Adrenal gland (tissue), 12 donors: ENCODE measurements around the gene SRSF10. TPM values are rescaled to one million over a fixed set of nuclear protein-coding genes. Genes with fewer than 3 reads are reported as not detected.

Experiments
- DNase-seq, 7 donors: peaks; one replicate each; pipeline ENCODE4 v3.0.0-alpha.2; 2019 to 2020
- H3K27ac ChIP-seq, 5 donors: fragments of 200-600 bp; sonication (generic) in 4 of 5; 1 replicate in 3 of 5; 2 replicates in 2 of 5; pipeline versions ENCODE4 v1.5.1 to v1.8.0; 2016 to 2020; ENCODE audit warnings: mild to moderate bottlenecking in 1 of 5
- H3K27me3 ChIP-seq: fragments of 200-600 bp; 2 replicates; pipeline ENCODE4 v1.8.0; 2021
- H3K36me3 ChIP-seq, 2 donors: fragments of 200-600 bp; replicated peaks in 1 of 2; 1 replicate in 1 of 2; 2 replicates in 1 of 2; pipeline versions ENCODE4 v1.5.1 to v1.8.0; 2018 to 2022
- H3K4me1 ChIP-seq, 2 donors: fragments of 200-600 bp; replicated peaks in 1 of 2; 1 replicate in 1 of 2; 2 replicates in 1 of 2; pipeline versions ENCODE4 v1.5.1 to v1.8.0; 2018 to 2021
- H3K4me3 ChIP-seq, 4 donors: fragments of 200-600 bp; sonication (generic) in 3 of 4; one replicate each; pipeline ENCODE4 v1.5.1; 2016 to 2018
- H3K9me3 ChIP-seq, 3 donors: fragments of 200-600 bp; sonication (generic) in 1 of 3; replicated peaks in 1 of 3; 1 replicate in 2 of 3; 2 replicates in 1 of 3; pipeline versions ENCODE4 v1.5.1 to v1.8.0; 2016 to 2021
- CTCF ChIP-seq, 6 experiments: fragments of 450-650 bp in 4 of 6; fragments of 200-600 bp in 2 of 6; sonication (generic) in 1 of 6; IDR thresholded peaks; 1 replicate in 5 of 6; 2 replicates in 1 of 6; pipeline versions ENCODE4 v1.5.1 to v1.8.0; 2016 to 2021; ENCODE audit warnings: antibody characterized with exemption in 6 of 6, mild to moderate bottlenecking in 2 of 6, moderate library complexity in 1 of 6
- POLR2A ChIP-seq, 2 donors: fragments of 450-650 bp; IDR thresholded peaks; one replicate each; pipeline ENCODE4 v1.6.1; 2017; ENCODE audit warnings: antibody characterized with exemption in 2 of 2, mild to moderate bottlenecking in 2 of 2, moderate library complexity in 1 of 2
- WGBS, 4 donors: extraction: QIAGEN DNeasy Blood & Tissue Kit in 2 of 4; methylation state at CpG; one replicate each; pipeline versions ENCODE4 v1.1.5 to v1.1.7; 2013 to 2017; 5-methylcytosine and 5-hydroxymethylcytosine counted together
- intact Hi-C, 2 donors: fragments of 100-400 bp; cut with DNase I; formaldehyde crosslinking; loops; one replicate each; pipeline versions ENCODE4 v1.14.1 to v1.15.0; 2022 to 2023
- microRNA counts, 2 donors: library from miRNA; unstranded; fragments of <30 nt; microRNA quantifications; one replicate each; lab custom pipeline; 2016
- microRNA-seq, 3 donors: library from miRNA; unstranded; fragments of <30 nt; microRNA quantifications; one replicate each; pipeline ENCODE4, GENCODE V29; 2017 to 2020
- polyA plus RNA-seq, 3 donors: library from polyadenylated mRNA; stranded (reverse); fragments of 200-250 nt in 2 of 3; fragments of 350-450 nt in 1 of 3; fragmentation: Illumina TruSeq in 1 of 3; extraction: RNeasy Lipid Tissue Mini Kit (QIAGEN cat#74804) in 1 of 3; gene quantifications; one replicate each; pipeline ENCODE4 v1.2.3, GENCODE V29; 2013 to 2014
- small RNA-seq, 2 donors: library from RNA; depleted of rRNA; stranded (forward); fragments of <200 nt; gene quantifications; one replicate each; pipeline ENCODE3, GENCODE V24; 2016
- total RNA-seq, 9 donors: library from RNA; depleted of rRNA in 4 of 9; stranded (reverse); fragments of >200 nt in 4 of 9; fragments of 120-200 nt in 1 of 9; fragmentation: NEBNext Ultra II Directional in 1 of 9; extraction: Animal tissue kit (Norgen Biotek cat#: 25700) in 1 of 9; gene quantifications; one replicate each; pipeline versions ENCODE4 v1.1.0 to v1.2.4, GENCODE V29; 2013 to 2023
- donor health status: healthy with polysubstance abuse.
- donor health status: Bipolar disorder and iron deficiency.
- donor health status: DM: yes; HTN: yes; CAD: no.
- donor health status: DM: no; HTN: no; CAD: no.
- donor health status: DM: no; HTN: no; CAD: no.
- donor health status: DM: yes; HTN: yes; CAD: no.

Gene SRSF10
- total and polyA plus RNA-seq, 12 donors = 65.8 to 190 (median 105) TPM

- H3K4me1 ChIP-seq = peaks cover 0 to 7% of the 10 kb centered on the region in 2 donors
- WGBS, 4 donors = 44 to 50% (median 47%) methylated on average over 10 to 12 of the region's 12 CpGs
- no peak overlapping the region for H3K4me3 ChIP-seq
- H3K27ac ChIP-seq = no peak overlapping the region
- peak; percentile 51 to 79 (median 69) for DNase-seq
- H3K9me3 ChIP-seq = no peaks in the 10 kb centered on the region
- no peaks in the 10 kb centered on the region for H3K27me3 ChIP-seq
- intact Hi-C loops = loop anchor here in 1 of 2 donors (10.0 kb wide), 2 partner anchors 102 to 142 kb away; partner anchors contain the start of gene PITHD1
- no peaks in the 10 kb centered on the region for H3K36me3 ChIP-seq
- TF ChIP-seq CTCF (IDR thresholded peaks at IDR 0.05) = peak; percentile 33 to 66 (median 58)
- no peak for TF ChIP-seq POLR2A (IDR thresholded peaks at IDR 0.05)
Measured at GRCh38 chr1:23916209-23917131, 63.7 kb downstream of the SRSF10 start.

- whole genome bisulfite sequencing, 4 donors = 85 to 96% (median 91%) methylated on average over 5 of the region's 5 CpGs
- H3K27ac ChIP-seq = no peak overlapping the region
- H3K9me3 ChIP-seq = no peaks in the 10 kb centered on the region
- H3K36me3 ChIP-seq = no peaks in the 10 kb centered on the region
- intact Hi-C loops = loop anchor here in 1 of 2 donors (10.0 kb wide), 2 partner anchors 101 to 141 kb away; partner anchors contain the start of gene PITHD1
- TF ChIP-seq CTCF (IDR thresholded peaks at IDR 0.05) = no peak
- no peak for TF ChIP-seq POLR2A (IDR thresholded peaks at IDR 0.05)
- DNase-seq = no peak
- H3K4me1 ChIP-seq = peaks cover 0 to 7% of the 10 kb centered on the region in 2 donors
- H3K27me3 ChIP-seq = no peaks in the 10 kb centered on the region
- no peak overlapping the region for H3K4me3 ChIP-seq
Measured at GRCh38 chr1:23915466-23915865, 64.7 kb downstream of the SRSF10 start.

GRCh38 chr1:23914921-23915320 is 65.2 kb downstream of the SRSF10 start:
- Histone ChIP-seq H3K27ac (no peak overlapping the region), H3K36me3 (no peaks in the 10 kb centered on the region), H3K4me1 (peaks cover 0 to 3% of the 10 kb centered on the region in 2 donors), H3K4me3 (no peak overlapping the region), H3K27me3 (no peaks in the 10 kb centered on the region), H3K9me3 (no peaks in the 10 kb centered on the region)
- no peak for TF ChIP-seq POLR2A (IDR thresholded peaks at IDR 0.05)
- no peak for TF ChIP-seq CTCF (IDR thresholded peaks at IDR 0.05)
- WGBS, 4 donors = 85 to 88% (median 86%) methylated on average over 4 of the region's 4 CpGs
- intact Hi-C loops = loop anchor here in 1 of 2 donors (10.0 kb wide), 2 partner anchors 100 to 140 kb away; partner anchors contain the start of gene PITHD1
- no peak for DNase-seq

MicroRNA genes within 50 kb of the gene (microRNA counts, 767-probe panel; counts per million panel counts)
- microRNA hsa-miR-378f (lab: Ali Mortazavi, UCI) = 0 counts per million in 2 donors

Small RNA genes lying within 50 kb of the gene (microRNA-seq; reads per million reads assigned to microRNA genes)
- gene MIR378F = 0 to 0.45 (median 0) reads per million in 3 donors

Small RNA genes lying within 50 kb of the gene (small RNA-seq; reads per million reads assigned to genes)
- gene MIR378F = 0 reads per million in 2 donors

Other genes with a start within 250 kb of the SRSF10 start
- 10 to 100 TPM; 28.0 to 44.7 (median 30.9) TPM for gene ELOA, start 236.9 kb downstream of the SRSF10 start, total RNA-seq
- 10 to 100 TPM; 11.5 to 37.8 (median 15.1) TPM for gene ELOA, start 236.9 kb downstream of the SRSF10 start, polyA plus RNA-seq
- 10 to 100 TPM; 54.9 to 98.0 (median 64.4) TPM for gene PITHD1, start 201.9 kb downstream of the SRSF10 start, total RNA-seq
- 100 to 1,000 TPM in 1 of 3 donors, 10 to 100 TPM in 2; 41.9 to 104 (median 52.4) TPM for gene PITHD1, start 201.9 kb downstream of the SRSF10 start, polyA plus RNA-seq
- gene LYPLA2, start 189.2 kb downstream of the SRSF10 start, total RNA-seq = 10 to 100 TPM; 44.0 to 91.3 (median 54.2) TPM
- gene LYPLA2, start 189.2 kb downstream of the SRSF10 start, polyA plus RNA-seq = 10 to 100 TPM; 26.0 to 55.1 (median 48.5) TPM
- 10 to 100 TPM; 17.8 to 58.5 (median 29.5) TPM for gene GALE, start 179.6 kb downstream of the SRSF10 start, total RNA-seq
- gene GALE, start 179.6 kb downstream of the SRSF10 start, polyA plus RNA-seq = 10 to 100 TPM; 12.0 to 80.8 (median 59.4) TPM
- 100 to 1,000 TPM in 3 of 9 donors, 10 to 100 TPM in 6; 53.9 to 134 (median 96.5) TPM for gene HMGCL, start 154.9 kb downstream of the SRSF10 start, total RNA-seq
- 10 to 100 TPM; 38.8 to 83.2 (median 43.3) TPM for gene HMGCL, start 154.9 kb downstream of the SRSF10 start, polyA plus RNA-seq
- 100 to 1,000 TPM in 1 of 9 donors, 10 to 100 TPM in 8; 53.6 to 109 (median 74.7) TPM for gene FUCA1, start 112.0 kb downstream of the SRSF10 start, total RNA-seq
- gene FUCA1, start 112.0 kb downstream of the SRSF10 start, polyA plus RNA-seq = 10 to 100 TPM; 17.9 to 59.0 (median 34.1) TPM
- under 1 TPM in 2 of 9 donors, not detected in 7; 0.06 to 0.09 TPM for gene CNR2, start 67.0 kb downstream of the SRSF10 start, total RNA-seq
- gene CNR2, start 67.0 kb downstream of the SRSF10 start, polyA plus RNA-seq = under 1 TPM in 1 of 3 donors, not detected in 2; 0.08 TPM
- 100 to 1,000 TPM in 8 of 9 donors, 10 to 100 TPM in 1; 57.6 to 175 (median 137) TPM for gene PNRC2, start 20.5 kb downstream of the SRSF10 start, total RNA-seq
- 100 to 1,000 TPM in 1 of 3 donors, 10 to 100 TPM in 2; 72.9 to 187 (median 81.0) TPM for gene PNRC2, start 20.5 kb downstream of the SRSF10 start, polyA plus RNA-seq
- 1 to 10 TPM in 1 of 9 donors, under 1 TPM in 8; 0.11 to 7.0 (median 0.18) TPM for gene MYOM3, start 131.8 kb upstream of the SRSF10 start, total RNA-seq
- gene MYOM3, start 131.8 kb upstream of the SRSF10 start, polyA plus RNA-seq = under 1 TPM; 0.09 to 0.40 (median 0.30) TPM
- gene IL22RA1, start 162.8 kb upstream of the SRSF10 start, total RNA-seq = under 1 TPM in 7 of 9 donors, not detected in 2; 0.06 to 0.76 (median 0.28) TPM
- under 1 TPM; 0.13 to 0.73 (median 0.24) TPM for gene IL22RA1, start 162.8 kb upstream of the SRSF10 start, polyA plus RNA-seq
- 10 to 100 TPM in 1 of 9 donors, 1 to 10 TPM in 8; 2.0 to 11.5 (median 4.2) TPM for gene IFNLR1, start 207.0 kb upstream of the SRSF10 start, total RNA-seq
- 1 to 10 TPM; 1.8 to 4.0 (median 2.7) TPM for gene IFNLR1, start 207.0 kb upstream of the SRSF10 start, polyA plus RNA-seq